KMS-11 (cell line): Measurements from ENCODE around the gene ATP2C1.
"Not testable (repeated sequence)": the region's sequence is repeated elsewhere in the genome, so short reads cannot be mapped to it uniquely, and the experiment has no call there.

Experiments used
- H2AFZ ChIP-seq: fragments of 200-600 bp; sonication (generic); 2 replicates; pipeline ENCODE4 v1.6.1; 2016; ENCODE audit warnings: antibody characterized with exemption, mixed run types, low read depth
- H3K27ac ChIP-seq: fragments of 200-600 bp; sonication (generic); 2 replicates; pipeline ENCODE4 v1.6.1; 2016; ENCODE audit warnings: mild to moderate bottlenecking, mixed run types
- H3K27me3 ChIP-seq: fragments of 200-600 bp; sonication (generic); 2 replicates; pipeline ENCODE4 v1.6.1; 2017; ENCODE audit warnings: mild to moderate bottlenecking, low read depth, mixed run types, moderate library complexity; ENCODE audit not compliant: insufficient read depth
- H3K36me3 ChIP-seq: fragments of 200-600 bp; sonication (generic); 2 replicates; pipeline ENCODE4 v1.6.1; 2017; ENCODE audit warnings: mild to moderate bottlenecking, mixed run types; ENCODE audit not compliant: insufficient read depth
- H3K4me1 ChIP-seq: fragments of 200-600 bp; sonication (generic); 2 replicates; pipeline ENCODE4 v1.6.1; 2016; ENCODE audit warnings: mild to moderate bottlenecking, low read depth, mixed run types; ENCODE audit not compliant: poor library complexity, severe bottlenecking
- H3K4me2 ChIP-seq: fragments of 200-600 bp; sonication (generic); 2 replicates; pipeline ENCODE4 v1.7.0; 2016; ENCODE audit warnings: mild to moderate bottlenecking, mixed run types
- H3K4me3 ChIP-seq: fragments of 200-600 bp; sonication (generic); IDR thresholded peaks from 2 replicates; pipeline ENCODE4 v1.6.1; 2017; ENCODE audit warnings: low read depth, low read length, mixed read lengths; ENCODE audit not compliant: insufficient read depth
- H3K79me2 ChIP-seq: fragments of 200-600 bp; sonication (generic); 2 replicates; pipeline ENCODE4 v1.6.1; 2016; ENCODE audit warnings: low read depth, mixed run types; ENCODE audit not compliant: insufficient read depth
- H3K9ac ChIP-seq: fragments of 200-600 bp; sonication (generic); 2 replicates; pipeline ENCODE4 v1.6.1; 2016; ENCODE audit warnings: mild to moderate bottlenecking, mixed run types
- H4K20me1 ChIP-seq: fragments of 200-600 bp; sonication (generic); 2 replicates; pipeline ENCODE4 v1.6.1; 2016; ENCODE audit warnings: mild to moderate bottlenecking, mixed run types; ENCODE audit not compliant: insufficient read depth
- TF ChIP-seq, protein P1 (sequence below): fragments of 200-600 bp; sonication (generic); conservative IDR thresholded peaks from 2 replicates; pipeline ENCODE4 v1.6.1; 2017; ENCODE audit warnings: low read depth, mild to moderate bottlenecking, antibody characterized with exemption, low read length, moderate library complexity, mixed read lengths

ATP2C1 gene

DNA sequence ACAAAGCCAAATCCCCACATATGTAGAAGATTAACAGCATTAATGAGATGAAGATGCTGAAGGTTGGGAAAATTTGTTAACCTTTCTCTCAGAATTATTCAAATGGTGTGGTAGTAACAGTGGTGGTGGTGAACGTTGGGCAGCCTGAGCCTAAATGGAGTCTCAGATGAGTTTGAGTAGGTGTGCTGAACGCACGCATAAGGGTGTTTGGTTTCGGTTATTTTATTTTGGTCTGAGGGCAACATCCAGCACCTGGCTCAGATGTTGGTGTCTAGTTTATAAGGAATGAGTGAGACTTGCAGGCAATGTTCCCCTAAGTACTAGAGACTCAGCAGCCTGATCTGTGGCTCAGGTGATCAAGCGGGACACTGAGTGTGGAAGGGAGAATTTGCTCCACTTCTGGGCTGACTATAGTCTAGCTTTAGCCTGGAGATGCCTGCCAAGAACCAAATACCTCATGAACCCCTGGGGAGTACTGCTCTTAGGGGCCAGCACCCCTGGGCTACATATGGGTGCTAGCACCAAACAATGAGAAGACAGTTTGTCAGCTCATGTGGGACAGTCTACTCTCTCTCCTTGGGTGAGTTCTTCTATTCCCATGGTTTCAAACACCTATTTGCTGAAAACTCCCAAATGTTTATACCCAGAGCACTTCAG, 39.5 kb upstream of the ATP2C1 start:
- peak overlapping the region; percentile 97 for H3K9ac ChIP-seq

DNA sequence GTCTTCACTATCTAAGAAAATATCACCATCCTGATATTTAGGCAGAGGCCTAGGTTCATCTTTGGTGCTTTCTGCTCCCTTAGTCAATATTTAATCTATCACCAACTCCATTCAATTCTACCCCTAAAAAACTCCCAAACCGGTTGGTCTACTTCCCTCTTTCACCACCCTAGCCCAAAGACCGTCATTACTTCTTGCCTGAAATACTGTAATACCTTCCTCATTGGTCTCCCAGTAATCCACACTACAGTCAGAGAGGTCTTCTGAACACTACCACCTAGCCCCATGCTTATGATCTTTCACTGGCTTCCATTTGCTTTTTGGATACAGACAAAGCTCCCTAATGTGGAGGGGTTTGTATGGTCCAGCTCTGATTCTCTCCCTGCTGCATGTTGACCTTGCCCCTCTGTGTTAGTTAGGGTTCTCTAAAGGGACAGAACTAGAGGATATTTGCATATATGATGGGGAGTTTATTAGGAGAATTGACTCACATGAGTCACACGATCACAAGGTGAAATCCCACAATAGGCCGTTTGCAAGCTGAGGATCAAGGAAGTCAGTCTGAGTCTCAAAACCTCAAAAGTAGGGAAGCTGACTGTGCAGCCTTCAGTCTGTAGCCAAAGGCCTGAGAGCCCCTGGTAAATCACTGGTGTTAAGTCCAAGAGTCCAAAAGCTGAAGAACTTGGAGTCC, 36.4 kb upstream of the ATP2C1 start:
- H3K27ac ChIP-seq = no peak overlapping the region
- TF ChIP-seq, protein P1, sequence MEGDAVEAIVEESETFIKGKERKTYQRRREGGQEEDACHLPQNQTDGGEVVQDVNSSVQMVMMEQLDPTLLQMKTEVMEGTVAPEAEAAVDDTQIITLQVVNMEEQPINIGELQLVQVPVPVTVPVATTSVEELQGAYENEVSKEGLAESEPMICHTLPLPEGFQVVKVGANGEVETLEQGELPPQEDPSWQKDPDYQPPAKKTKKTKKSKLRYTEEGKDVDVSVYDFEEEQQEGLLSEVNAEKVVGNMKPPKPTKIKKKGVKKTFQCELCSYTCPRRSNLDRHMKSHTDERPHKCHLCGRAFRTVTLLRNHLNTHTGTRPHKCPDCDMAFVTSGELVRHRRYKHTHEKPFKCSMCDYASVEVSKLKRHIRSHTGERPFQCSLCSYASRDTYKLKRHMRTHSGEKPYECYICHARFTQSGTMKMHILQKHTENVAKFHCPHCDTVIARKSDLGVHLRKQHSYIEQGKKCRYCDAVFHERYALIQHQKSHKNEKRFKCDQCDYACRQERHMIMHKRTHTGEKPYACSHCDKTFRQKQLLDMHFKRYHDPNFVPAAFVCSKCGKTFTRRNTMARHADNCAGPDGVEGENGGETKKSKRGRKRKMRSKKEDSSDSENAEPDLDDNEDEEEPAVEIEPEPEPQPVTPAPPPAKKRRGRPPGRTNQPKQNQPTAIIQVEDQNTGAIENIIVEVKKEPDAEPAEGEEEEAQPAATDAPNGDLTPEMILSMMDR = no peak

More for the DNA sequence above, 39.5 kb upstream of the ATP2C1 start:
- Histone ChIP-seq H3K27ac (peak overlapping the region; percentile 98), H3K27me3 (no peaks in the 10 kb centered on the region), H3K4me2 (peak overlapping the region; percentile 91), H3K4me1 (peaks cover 61% of the 10 kb centered on the region), H2AFZ (no peak overlapping the region), H3K79me2 (peaks cover 89% of the 10 kb centered on the region), H3K4me3 (peak overlapping the region; percentile 84), H4K20me1 (peaks cover 28% of the 10 kb centered on the region), H3K36me3 (no peaks in the 10 kb centered on the region)
- TF ChIP-seq, protein P1 = no peak

DNA sequence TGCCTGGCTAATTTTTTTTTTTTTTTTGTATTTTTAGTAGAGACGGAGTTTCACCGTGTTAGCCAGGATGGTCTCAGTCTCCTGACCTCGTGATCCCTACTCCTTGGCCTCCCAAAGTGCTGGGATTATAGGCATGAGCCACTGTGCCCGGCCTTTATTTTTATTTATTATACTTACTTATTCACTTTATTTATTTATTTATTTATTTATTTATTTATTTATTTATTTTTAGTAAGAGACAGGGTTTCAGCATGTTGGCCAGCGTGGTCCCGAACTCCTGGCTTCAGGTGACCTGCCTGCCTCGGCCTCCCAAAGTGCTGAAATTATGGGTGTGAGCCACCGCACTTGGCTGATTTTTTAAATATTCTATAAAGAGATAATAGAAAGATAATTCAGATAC, 31.8 kb upstream of the ATP2C1 start:
- not testable (repeated sequence) for H3K27ac ChIP-seq, H3K36me3 ChIP-seq, H3K4me2 ChIP-seq, H3K4me3 ChIP-seq, H2AFZ ChIP-seq, H3K27me3 ChIP-seq, H3K9ac ChIP-seq
- peaks cover 67% of the 10 kb centered on the region for H4K20me1 ChIP-seq
- H3K79me2 ChIP-seq = peaks cover 99% of the 10 kb centered on the region
- H3K4me1 ChIP-seq = peaks cover 77% of the 10 kb centered on the region

More for the DNA sequence above, 36.4 kb upstream of the ATP2C1 start:
- Histone ChIP-seq H4K20me1 (peaks cover 53% of the 10 kb centered on the region), H3K36me3 (no peaks in the 10 kb centered on the region), H3K9ac (peak overlapping the region; percentile 7; the same call in 1 of the 2 replicates), H3K27me3 (no peaks in the 10 kb centered on the region), H3K4me1 (peaks cover 80% of the 10 kb centered on the region), H3K4me3 (no peak overlapping the region), H2AFZ (no peak overlapping the region), H3K4me2 (peak overlapping the region; percentile 91; the same call in 1 of the 2 replicates), H3K79me2 (peaks cover 99% of the 10 kb centered on the region)

DNA sequence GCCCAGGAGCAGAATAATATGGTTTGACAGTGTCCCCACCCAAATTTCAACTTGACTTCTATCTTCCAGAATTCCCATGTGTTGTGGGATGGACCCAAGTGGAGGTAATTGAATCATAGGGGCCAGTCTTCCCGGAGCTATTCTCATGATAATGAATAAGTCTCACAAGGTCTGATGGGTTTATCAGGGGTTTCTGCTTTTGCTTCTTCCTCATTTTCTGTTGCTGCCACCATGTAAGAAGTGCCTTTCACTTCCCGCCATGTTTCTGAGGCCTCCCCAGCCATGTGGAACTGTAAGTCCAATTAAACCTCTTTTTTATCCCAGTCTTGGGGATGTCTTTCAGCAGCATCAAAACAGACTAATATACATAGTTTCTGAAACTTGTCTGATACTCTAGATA, 28.4 kb upstream of the ATP2C1 start:
- Histone ChIP-seq H4K20me1 (peaks cover 42% of the 10 kb centered on the region), H2AFZ (no peak overlapping the region), H3K4me1 (peaks cover 44% of the 10 kb centered on the region), H3K79me2 (peaks cover 78% of the 10 kb centered on the region), H3K9ac (no peak overlapping the region), H3K4me2 (no peak overlapping the region), H3K4me3 (no peak overlapping the region), H3K27ac (no peak overlapping the region), H3K27me3 (no peaks in the 10 kb centered on the region), H3K36me3 (peaks cover 3% of the 10 kb centered on the region; the same call in 1 of the 2 replicates)
- TF ChIP-seq, protein P1 = no peak

DNA sequence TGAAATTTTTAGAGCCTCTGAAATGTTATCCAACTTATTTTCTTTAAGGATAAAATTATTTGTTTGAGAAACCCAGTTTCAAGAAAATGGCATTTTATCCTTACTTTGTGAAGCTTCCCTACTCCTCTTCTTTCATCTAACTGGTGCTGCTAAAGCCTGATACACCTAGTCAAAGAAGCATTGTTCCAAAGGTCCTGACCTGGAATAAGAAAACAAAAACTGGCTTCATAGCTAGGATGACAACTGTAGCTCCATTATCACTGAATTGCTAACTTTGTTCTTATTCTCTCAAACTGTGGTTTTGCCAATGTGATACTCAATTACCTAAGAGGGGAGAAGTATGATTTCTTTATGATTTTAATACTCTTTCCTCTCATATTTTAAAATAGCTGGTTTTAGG, 27.6 kb upstream of the ATP2C1 start:
- TF ChIP-seq, protein P1 = no peak
- Histone ChIP-seq H3K36me3 (peaks cover 3% of the 10 kb centered on the region; the same call in 1 of the 2 replicates), H3K4me1 (peaks cover 35% of the 10 kb centered on the region), H3K4me3 (no peak overlapping the region), H2AFZ (no peak overlapping the region), H3K27ac (no peak overlapping the region), H3K79me2 (peaks cover 78% of the 10 kb centered on the region), H3K27me3 (no peaks in the 10 kb centered on the region), H4K20me1 (peaks cover 40% of the 10 kb centered on the region), H3K9ac (no peak overlapping the region), H3K4me2 (no peak overlapping the region)
